CD4-positive, CD25-positive, alpha-beta regulatory T cell (primary cell): ENCODE data around the gene PCCA. TPM values are rescaled to one million over a fixed set of nuclear protein-coding genes. Genes with fewer than 3 reads are reported as not detected.
"Not testable (repeated sequence)": the region's sequence is repeated elsewhere in the genome, so short reads cannot be mapped to it uniquely, and the experiment has no call there.

Experiments
- ATAC-seq, 2 donors: fragments of 150-1000 bp; cut with Tn5 transposase; one replicate each; pipeline ENCODE4 v1.10.0; 2021; ENCODE audit warnings: low read depth in 2 of 2, moderate number of reproducible peaks in 2 of 2, moderate library complexity in 1 of 2
- DNase-seq, 3 donors: peaks; one replicate each; pipeline versions ENCODE4 v3.0.0 to v3.0.0-alpha.2; 2012 to 2022; ENCODE audit warnings: mixed read lengths in 1 of 3
- H3K27ac ChIP-seq: one replicate; pipeline ENCODE4 v1.7.0; 2013; ENCODE audit warnings: mild to moderate bottlenecking, low read length; ENCODE audit not compliant: insufficient read depth, poor library complexity, severe bottlenecking
- H3K27me3 ChIP-seq: one replicate; pipeline ENCODE4 v1.7.0; 2013; ENCODE audit warnings: low read length; ENCODE audit not compliant: control insufficient read depth, insufficient read depth
- H3K36me3 ChIP-seq: one replicate; pipeline ENCODE4 v1.7.0; 2013; ENCODE audit warnings: mild to moderate bottlenecking, low read length, moderate library complexity; ENCODE audit not compliant: control insufficient read depth, insufficient read depth
- H3K4me1 ChIP-seq: 2 replicates; pipeline ENCODE4 v1.7.0; 2013; ENCODE audit warnings: mild to moderate bottlenecking, low read length; ENCODE audit not compliant: insufficient read depth, control insufficient read depth, poor library complexity, severe bottlenecking
- H3K4me3 ChIP-seq: one replicate; pipeline ENCODE4 v1.7.0; 2013; ENCODE audit warnings: low read depth, mild to moderate bottlenecking, low read length, moderate library complexity
- H3K9me3 ChIP-seq, 2 experiments: 1 replicate in 1 of 2; 2 replicates in 1 of 2; pipeline ENCODE4 v1.7.0; 2013; ENCODE audit warnings: low read length in 2 of 2, mild to moderate bottlenecking in 1 of 2, moderate library complexity in 1 of 2; ENCODE audit not compliant: control insufficient read depth in 2 of 2
- H3K27ac Mint-ChIP-seq, 3 donors: one replicate each; pipeline ENCODE4 v1.8.0; 2020 to 2022; ENCODE audit warnings: mild to moderate bottlenecking in 3 of 3, mixed read lengths in 3 of 3, moderate library complexity in 2 of 3
- H3K27me3 Mint-ChIP-seq: one replicate; pipeline ENCODE4 v1.8.0; 2022; ENCODE audit warnings: mild to moderate bottlenecking, mixed read lengths
- H3K36me3 Mint-ChIP-seq: one replicate; pipeline ENCODE4 v1.8.0; 2020; ENCODE audit warnings: mixed read lengths
- H3K4me1 Mint-ChIP-seq, 4 donors: one replicate each; pipeline ENCODE4 v1.8.0; 2020 to 2022; ENCODE audit warnings: mixed read lengths in 4 of 4, mild to moderate bottlenecking in 1 of 4
- H3K4me3 Mint-ChIP-seq, 4 donors: one replicate each; pipeline ENCODE4 v1.8.0; 2020 to 2022; ENCODE audit warnings: mild to moderate bottlenecking in 4 of 4, mixed read lengths in 4 of 4, moderate library complexity in 3 of 4
- H3K9me3 Mint-ChIP-seq, 7 donors: one replicate each; pipeline ENCODE4 v1.8.0; 2020 to 2022; ENCODE audit warnings: mixed read lengths in 7 of 7, mild to moderate bottlenecking in 3 of 7, moderate library complexity in 2 of 7
- polyA plus RNA-seq, 4 donors: library from polyadenylated mRNA; unstranded; fragments of 300-500 nt; fragmentation: Illumina TruSeq; gene quantifications; one replicate each; pipeline ENCODE4 v1.2.3, GENCODE V29; 2021
- total RNA-seq: library from RNA; stranded (reverse); gene quantifications from one replicate; pipeline ENCODE4 v1.2.3, GENCODE V29; 2022

The PCCA gene
- total and polyA plus RNA-seq, 5 donors from 2014 or later, result 8.0 to 14.8 (median 10.4) TPM

DNA sequence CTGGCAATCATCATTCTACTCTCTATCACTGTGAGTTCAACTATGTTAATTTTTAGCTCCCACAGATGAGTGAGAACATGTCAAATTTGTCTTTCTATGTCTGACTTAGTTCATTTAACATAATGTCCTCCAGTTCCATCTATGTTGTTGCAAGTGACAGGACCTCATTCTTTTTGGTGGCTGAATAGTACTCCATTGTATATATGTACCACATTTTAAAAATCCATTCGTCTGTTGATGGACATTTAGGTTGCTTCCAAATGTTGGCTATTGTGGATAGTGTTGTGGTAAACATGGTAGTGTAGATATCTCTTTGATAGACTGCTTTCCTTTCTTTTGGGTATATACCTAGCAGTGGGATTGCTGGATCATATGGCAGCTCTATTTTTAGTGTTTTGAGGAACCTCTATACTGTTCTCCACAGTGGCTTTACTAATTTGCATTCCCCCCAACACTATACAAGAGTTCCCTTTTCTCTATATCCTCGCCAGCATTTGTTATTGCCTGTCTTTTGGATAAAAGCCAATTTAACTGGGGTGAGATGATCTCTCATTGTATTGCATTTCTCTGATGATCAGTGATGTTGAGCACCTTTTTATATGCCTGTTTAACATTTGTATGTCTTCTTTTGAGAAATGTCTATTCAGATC is 124.1 kb downstream of the PCCA start:
- ATAC-seq (no peak), DNase-seq (no peak)
- H3K4me1 Mint-ChIP-seq, result peaks cover 0 to 12% (median 5%) of the 10 kb centered on the region in 4 donors
- Histone ChIP-seq H3K4me1 (no peaks in the 10 kb centered on the region), H3K27me3 (no peaks in the 10 kb centered on the region), H3K27ac (no peak overlapping the region), H3K4me3 (no peak overlapping the region), H3K36me3 (peaks cover 9% of the 10 kb centered on the region), H3K9me3 (no peaks in the 10 kb centered on the region)
- H3K27ac Mint-ChIP-seq, result peak overlapping the region in 1 of 3 donors; percentile 35
- H3K4me3 Mint-ChIP-seq, result no peak overlapping the region
- H3K9me3 Mint-ChIP-seq, result peaks cover 0 to 5% (median 0%) of the 10 kb centered on the region in 7 donors
- H3K36me3 Mint-ChIP-seq, result peaks cover 36% of the 10 kb centered on the region
- no peaks in the 10 kb centered on the region for H3K27me3 Mint-ChIP-seq

DNA sequence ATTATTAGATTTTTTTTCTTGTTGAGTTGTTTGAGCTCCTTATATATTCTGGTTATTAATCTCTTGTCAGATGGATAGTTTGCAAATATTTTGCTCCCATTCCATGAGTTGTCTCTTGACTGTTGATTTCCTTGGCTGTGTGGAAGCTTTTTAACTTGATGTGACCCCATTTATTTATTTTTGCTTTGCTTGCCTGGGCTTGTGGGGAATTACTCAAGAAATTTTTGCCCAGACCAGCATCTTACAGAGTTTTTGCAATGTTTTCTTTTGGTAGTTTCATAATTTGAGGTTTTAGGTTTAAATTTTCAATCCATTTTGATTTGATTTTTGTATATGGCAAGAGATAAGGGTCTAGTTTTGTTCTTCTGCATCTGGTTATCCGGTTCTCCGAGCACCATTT is 124.7 kb downstream of the PCCA start:
- H3K4me3 ChIP-seq, result no peak overlapping the region
- no peaks in the 10 kb centered on the region for H3K9me3 ChIP-seq
- Mint-ChIP-seq H3K4me1 (peaks cover 0 to 6% (median 4%) of the 10 kb centered on the region in 4 donors), H3K27ac (peak overlapping the region in 1 of 3 donors; percentile 35), H3K36me3 (peaks cover 34% of the 10 kb centered on the region), H3K4me3 (no peak overlapping the region), H3K9me3 (peaks cover 0 to 5% (median 0%) of the 10 kb centered on the region in 7 donors), H3K27me3 (no peaks in the 10 kb centered on the region)
- DNase-seq (no peak), ATAC-seq (no peak)
- H3K4me1 ChIP-seq, result no peaks in the 10 kb centered on the region
- H3K27ac ChIP-seq, result no peak overlapping the region
- peaks cover 9% of the 10 kb centered on the region for H3K36me3 ChIP-seq
- no peaks in the 10 kb centered on the region for H3K27me3 ChIP-seq

DNA sequence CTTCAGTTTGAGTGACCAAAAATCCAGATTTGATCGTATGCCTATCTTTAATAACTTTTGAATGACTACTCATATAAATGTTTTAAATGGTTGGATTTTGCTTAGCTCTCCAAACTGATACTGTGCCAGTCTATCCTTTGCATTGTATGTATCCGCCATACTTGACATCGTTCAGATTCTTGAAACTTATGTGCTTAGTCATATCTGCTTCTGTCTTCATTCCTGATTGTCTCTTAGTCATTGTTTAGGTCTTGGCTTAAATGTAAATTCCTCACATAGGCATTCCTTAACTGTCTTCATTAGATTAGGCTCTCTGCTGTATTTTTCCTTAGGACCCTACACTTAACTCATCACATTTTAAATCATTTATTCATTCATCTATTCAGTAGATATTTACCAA is 126.0 kb downstream of the PCCA start:
- ATAC-seq, result no peak
- Histone ChIP-seq H3K4me3 (no peak overlapping the region), H3K27me3 (no peaks in the 10 kb centered on the region), H3K36me3 (peaks cover 9% of the 10 kb centered on the region), H3K4me1 (no peaks in the 10 kb centered on the region), H3K9me3 (no peaks in the 10 kb centered on the region), H3K27ac (no peak overlapping the region)
- no peak overlapping the region for H3K4me3 Mint-ChIP-seq
- H3K9me3 Mint-ChIP-seq, result peaks cover 0 to 5% (median 0%) of the 10 kb centered on the region in 7 donors
- H3K36me3 Mint-ChIP-seq, result peaks cover 34% of the 10 kb centered on the region
- no peaks in the 10 kb centered on the region for H3K27me3 Mint-ChIP-seq
- no peak for DNase-seq
- no peak overlapping the region for H3K27ac Mint-ChIP-seq
- peaks cover 0 to 5% (median 3%) of the 10 kb centered on the region in 4 donors for H3K4me1 Mint-ChIP-seq

DNA sequence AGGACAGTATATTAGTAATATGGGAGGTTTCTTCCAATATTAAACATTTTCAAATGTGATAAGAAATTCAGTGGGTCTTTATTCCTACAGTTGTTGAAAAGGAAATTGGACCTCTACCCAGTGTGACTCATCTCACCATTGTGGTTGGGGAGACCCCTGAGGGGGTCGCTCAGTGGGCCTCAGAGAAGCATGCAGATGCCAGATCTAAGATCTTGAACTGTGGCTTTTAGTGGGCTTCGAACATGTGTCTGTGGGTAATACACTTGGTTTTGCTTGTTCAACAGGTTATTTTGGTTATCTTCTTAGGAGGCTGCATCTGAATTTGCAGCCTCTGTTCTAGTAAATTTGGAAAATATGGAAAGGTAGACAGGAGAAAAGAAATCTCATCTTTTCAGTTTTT is 132.3 kb downstream of the PCCA start:
- Mint-ChIP-seq H3K4me1 (no peaks in the 10 kb centered on the region), H3K4me3 (no peak overlapping the region), H3K27ac (peak overlapping the region in 1 of 3 donors; percentile 11), H3K27me3 (no peaks in the 10 kb centered on the region), H3K9me3 (peaks cover 0 to 3% (median 0%) of the 10 kb centered on the region in 7 donors), H3K36me3 (peaks cover 22% of the 10 kb centered on the region)
- Histone ChIP-seq H3K36me3 (no peaks in the 10 kb centered on the region), H3K9me3 (no peaks in the 10 kb centered on the region), H3K4me3 (no peak overlapping the region), H3K4me1 (no peaks in the 10 kb centered on the region), H3K27me3 (no peaks in the 10 kb centered on the region), H3K27ac (no peak overlapping the region)
- no peak for ATAC-seq
- no peak for DNase-seq

DNA sequence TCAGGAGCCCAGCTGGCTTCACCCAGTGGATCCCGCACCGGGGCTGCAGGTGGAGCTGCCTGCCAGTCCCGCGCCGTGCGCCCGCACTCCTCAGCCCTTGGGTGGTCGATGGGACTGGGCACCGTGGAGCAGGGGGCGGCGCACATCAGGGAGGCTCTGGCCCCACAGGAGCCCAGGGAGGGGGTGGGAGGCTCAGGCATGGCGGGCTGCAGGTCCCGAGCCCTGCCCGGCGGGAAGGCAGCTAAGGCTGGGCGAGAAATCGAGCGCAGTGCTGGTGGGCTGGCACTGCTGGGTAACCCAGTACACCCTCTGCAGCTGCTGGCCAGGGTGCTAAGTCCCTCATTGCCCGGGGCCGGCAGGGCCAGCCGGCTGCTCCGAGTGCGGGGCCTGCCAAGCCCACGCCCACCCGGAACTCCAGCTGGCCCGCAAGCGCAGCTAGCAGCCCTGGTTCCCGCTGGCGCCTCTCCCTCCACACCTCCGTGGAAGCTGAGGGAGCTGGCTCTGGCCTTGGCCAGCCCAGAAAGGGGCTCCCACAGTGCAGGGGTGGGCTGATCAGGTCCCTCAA is 135.2 kb downstream of the PCCA start:
- not testable (repeated sequence) for DNase-seq, H3K4me1 ChIP-seq, ATAC-seq, H3K4me3 ChIP-seq, H3K27ac ChIP-seq, H3K27me3 ChIP-seq, H3K36me3 ChIP-seq, H3K9me3 ChIP-seq, H3K27ac Mint-ChIP-seq, H3K27me3 Mint-ChIP-seq, H3K4me1 Mint-ChIP-seq, H3K9me3 Mint-ChIP-seq, H3K4me3 Mint-ChIP-seq
- peaks cover 22% of the 10 kb centered on the region for H3K36me3 Mint-ChIP-seq

DNA sequence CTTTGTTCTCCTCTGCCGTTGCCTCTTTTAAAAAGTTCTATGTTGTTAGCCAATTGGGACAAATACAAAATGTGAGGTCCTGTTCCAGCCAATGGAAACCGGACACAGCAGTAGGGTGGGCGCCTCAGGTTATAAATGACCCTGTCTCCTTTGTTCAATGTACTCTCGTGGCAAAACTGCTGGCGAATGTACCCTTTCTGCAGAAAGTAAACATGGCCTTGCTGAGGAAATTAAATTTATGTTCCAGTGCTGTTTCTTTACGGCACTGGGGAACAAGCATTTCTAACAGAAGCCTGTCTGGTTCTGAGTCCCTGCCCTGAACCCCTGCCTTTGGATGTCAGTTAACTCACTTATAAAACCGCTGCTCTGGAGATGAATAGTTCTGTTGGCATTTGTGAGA is 140.7 kb downstream of the PCCA start:
- Histone ChIP-seq H3K9me3 (no peaks in the 10 kb centered on the region), H3K4me1 (no peaks in the 10 kb centered on the region), H3K27me3 (no peaks in the 10 kb centered on the region), H3K36me3 (no peaks in the 10 kb centered on the region), H3K4me3 (no peak overlapping the region), H3K27ac (no peak overlapping the region)
- no peak overlapping the region for H3K4me3 Mint-ChIP-seq
- no peaks in the 10 kb centered on the region for H3K9me3 Mint-ChIP-seq
- H3K36me3 Mint-ChIP-seq, result peaks cover 5% of the 10 kb centered on the region
- no peak for DNase-seq
- ATAC-seq, result no peak
- no peak overlapping the region for H3K27ac Mint-ChIP-seq
- no peaks in the 10 kb centered on the region for H3K4me1 Mint-ChIP-seq
- H3K27me3 Mint-ChIP-seq, result no peaks in the 10 kb centered on the region

DNA sequence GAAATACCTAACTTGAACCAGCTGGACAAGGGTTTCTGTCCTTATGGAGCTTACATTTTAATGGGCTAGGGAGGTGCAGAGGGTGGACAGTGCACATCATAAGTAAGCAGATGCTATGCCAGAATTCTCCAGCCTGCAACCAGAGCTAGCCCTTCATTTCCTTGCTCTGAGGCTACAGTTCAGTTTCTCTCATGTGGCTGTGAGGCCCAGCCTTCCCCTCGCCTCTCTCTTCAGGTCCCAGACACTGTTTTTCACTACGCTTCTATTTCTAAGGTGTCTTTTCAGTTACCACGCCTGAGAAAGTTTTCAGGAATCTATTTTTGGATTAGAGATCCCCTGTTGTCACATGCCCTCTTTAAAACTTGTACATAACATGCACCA is 141.9 kb downstream of the PCCA start:
- ATAC-seq, result no peak
- Mint-ChIP-seq H3K36me3 (no peaks in the 10 kb centered on the region), H3K27me3 (no peaks in the 10 kb centered on the region), H3K4me1 (peaks cover 3 to 6% (median 4%) of the 10 kb centered on the region in 4 donors), H3K4me3 (no peak overlapping the region), H3K9me3 (no peaks in the 10 kb centered on the region), H3K27ac (no peak overlapping the region)
- no peak for DNase-seq
- H3K36me3 ChIP-seq, result no peaks in the 10 kb centered on the region
- H3K9me3 ChIP-seq, result no peaks in the 10 kb centered on the region
- H3K27ac ChIP-seq, result no peak overlapping the region
- no peak overlapping the region for H3K4me3 ChIP-seq
- no peaks in the 10 kb centered on the region for H3K4me1 ChIP-seq
- no peaks in the 10 kb centered on the region for H3K27me3 ChIP-seq

DNA sequence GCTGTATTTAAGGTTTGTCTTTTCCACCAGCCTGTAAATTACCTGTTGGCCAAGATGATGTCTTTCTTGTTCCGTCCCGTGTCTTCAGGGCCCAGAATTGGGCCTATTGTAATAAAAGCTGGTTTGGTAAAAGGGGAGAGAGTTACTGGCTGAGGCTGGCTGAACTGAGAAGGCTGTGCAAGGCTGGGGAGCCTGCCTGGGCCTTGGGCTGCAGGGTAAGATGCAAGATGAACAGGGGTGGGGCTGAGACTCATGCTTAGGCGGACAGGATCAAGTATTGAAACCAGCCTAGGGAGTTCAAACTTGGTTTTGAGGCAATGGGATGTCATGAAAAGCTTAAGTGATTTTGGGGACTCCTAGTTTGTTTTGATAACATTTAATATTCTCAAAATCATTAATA is 142.3 kb downstream of the PCCA start:
- Histone ChIP-seq H3K27me3 (no peaks in the 10 kb centered on the region), H3K4me3 (no peak overlapping the region), H3K4me1 (no peaks in the 10 kb centered on the region), H3K27ac (no peak overlapping the region), H3K9me3 (no peaks in the 10 kb centered on the region), H3K36me3 (no peaks in the 10 kb centered on the region)
- no peak overlapping the region for H3K4me3 Mint-ChIP-seq
- H3K36me3 Mint-ChIP-seq, result no peaks in the 10 kb centered on the region
- H3K4me1 Mint-ChIP-seq, result peaks cover 3 to 10% (median 4%) of the 10 kb centered on the region in 4 donors
- no peaks in the 10 kb centered on the region for H3K9me3 Mint-ChIP-seq
- no peaks in the 10 kb centered on the region for H3K27me3 Mint-ChIP-seq
- no peak overlapping the region for H3K27ac Mint-ChIP-seq
- DNase-seq (no peak), ATAC-seq (no peak)
